Posterior vena cava (tissue), 2 donors: ENCODE measurements around the gene ITSN1. TPM values are rescaled to one million over a fixed set of nuclear protein-coding genes. Genes with fewer than 3 reads are reported as not detected.
"Not testable (repeated sequence)": the region's sequence is repeated elsewhere in the genome, so short reads cannot be mapped to it uniquely, and the experiment has no call there.

Experiments used
- DNase-seq: peaks from one replicate; pipeline ENCODE4 v3.0.0-alpha.2; 2020; ENCODE audit warnings: low spot score
- intact Hi-C, 2 donors: fragments of 100-400 bp; cut with DNase I; formaldehyde crosslinking; loops; one replicate each; pipeline versions ENCODE4 v1.14.1 to v1.14.2; 2022 to 2023
- total RNA-seq, 2 donors: library from RNA; stranded (reverse); fragmentation: NEBNext Ultra II Directional; extraction: Animal tissue kit (Norgen Biotek cat#: 25700); gene quantifications; one replicate each; pipeline ENCODE4 v1.2.1, GENCODE V29; 2021
- donor health status: DM: yes; HTN: yes; CAD: no.
- donor health status: DM: yes; HTN: yes; CAD: no.

ITSN1 gene
- total RNA-seq, 2 donors from 2014 or later = 60.9 to 73.0 TPM

GRCh38 chr21:33700491-33700890 is 58.2 kb downstream of the ITSN1 start:
- intact Hi-C loops = no loop called here
- no peak for DNase-seq

DNA sequence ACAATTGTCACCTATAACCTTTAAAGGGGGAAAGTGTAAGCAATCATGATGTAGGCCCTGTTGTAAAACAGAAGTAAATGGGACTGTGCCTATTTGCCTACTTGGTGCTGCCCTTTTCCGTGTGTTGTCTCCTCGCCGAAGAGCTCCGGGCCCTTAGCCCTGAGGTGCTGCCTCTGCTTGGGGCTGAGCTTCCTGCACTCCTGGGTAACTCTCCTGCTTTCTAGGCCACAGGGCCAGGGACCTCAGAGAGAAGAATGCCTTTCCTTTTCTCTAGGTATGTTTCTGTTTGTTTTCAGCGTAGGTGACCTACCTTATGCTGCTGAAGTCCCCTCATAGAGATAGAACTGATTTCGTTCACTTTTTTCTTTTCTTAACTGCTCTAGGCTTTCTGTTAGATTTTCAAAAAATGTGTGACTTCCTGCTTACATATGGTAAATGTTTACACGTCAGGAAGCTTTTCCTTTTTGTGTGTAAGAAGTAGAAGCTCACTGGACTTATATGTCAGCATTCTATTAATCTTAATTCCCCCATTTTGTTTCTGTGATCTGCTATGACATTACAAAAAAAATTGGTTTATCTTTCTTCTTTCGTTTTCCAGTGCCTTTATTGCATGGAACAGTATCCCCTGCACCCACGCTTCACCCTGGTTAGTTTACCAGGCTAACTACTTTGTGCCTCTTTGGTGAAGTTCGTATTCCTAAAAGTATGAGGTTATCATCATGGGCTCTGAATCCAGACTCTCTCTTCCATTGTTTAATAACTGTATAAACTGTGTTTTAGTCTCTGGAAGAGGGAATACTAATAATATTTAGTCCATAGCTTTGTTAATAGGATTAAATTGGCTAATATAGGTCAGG is 61.7 kb downstream of the ITSN1 start:
- DNase-seq = no peak
- intact Hi-C loops = no loop called here

- DNase-seq = no peak
- intact Hi-C loops = no loop called here
These were observed 65.5 kb downstream of the ITSN1 start for GRCh38 chr21:33707846-33708245.

- intact Hi-C loops = no loop called here
- no peak for DNase-seq
These were observed 66.6 kb downstream of the ITSN1 start for GRCh38 chr21:33708874-33709273.

- no peak for DNase-seq
- intact Hi-C loops = no loop called here
These were observed 69.9 kb downstream of the ITSN1 start for GRCh38 chr21:33712022-33712803.

GRCh38 chr21:33721081-33721480 is 78.8 kb downstream of the ITSN1 start:
- no peak for DNase-seq
- intact Hi-C loops = no loop called here

DNA sequence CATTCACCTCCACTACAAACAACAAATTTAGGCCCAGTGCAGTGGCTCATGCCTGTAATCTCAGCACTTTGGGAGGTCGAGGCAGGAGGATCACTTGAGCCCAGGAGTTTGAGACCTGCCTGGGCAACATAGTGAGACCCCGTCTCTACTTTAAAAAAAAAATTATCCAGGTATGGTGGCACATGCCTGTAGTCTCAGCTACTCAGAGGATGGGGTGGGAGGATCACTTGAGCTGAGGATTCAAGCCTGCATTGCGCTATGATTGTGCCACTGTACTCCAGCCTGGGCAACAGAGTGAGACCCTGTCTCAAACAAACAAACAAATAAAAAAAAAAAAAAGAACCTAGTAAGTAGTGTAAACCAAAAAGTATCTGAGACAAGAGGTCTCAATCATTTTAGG is 86.8 kb downstream of the ITSN1 start:
- intact Hi-C loops, DNase-seq: not testable (repeated sequence)

DNA sequence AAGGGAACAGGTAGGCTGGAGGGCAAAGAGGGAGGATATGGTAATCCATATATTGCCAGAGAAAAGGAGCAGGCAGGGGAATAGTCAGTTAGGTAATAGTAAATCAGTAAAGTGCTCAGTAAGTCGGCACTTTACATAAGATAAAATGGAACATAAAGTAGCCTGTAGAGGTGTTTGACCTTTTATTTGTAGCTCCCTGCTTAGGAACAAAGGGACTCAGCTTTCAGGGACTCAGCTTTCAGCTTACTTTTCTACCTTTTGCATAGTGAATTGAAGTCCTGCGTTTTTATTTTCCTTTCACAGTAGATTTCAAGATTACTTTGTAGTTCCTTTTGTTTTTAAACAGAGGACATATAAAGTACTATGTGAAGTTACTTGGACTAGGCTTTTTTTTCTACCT is 87.3 kb downstream of the ITSN1 start:
- intact Hi-C loops = no loop called here
- DNase-seq = no peak

DNA sequence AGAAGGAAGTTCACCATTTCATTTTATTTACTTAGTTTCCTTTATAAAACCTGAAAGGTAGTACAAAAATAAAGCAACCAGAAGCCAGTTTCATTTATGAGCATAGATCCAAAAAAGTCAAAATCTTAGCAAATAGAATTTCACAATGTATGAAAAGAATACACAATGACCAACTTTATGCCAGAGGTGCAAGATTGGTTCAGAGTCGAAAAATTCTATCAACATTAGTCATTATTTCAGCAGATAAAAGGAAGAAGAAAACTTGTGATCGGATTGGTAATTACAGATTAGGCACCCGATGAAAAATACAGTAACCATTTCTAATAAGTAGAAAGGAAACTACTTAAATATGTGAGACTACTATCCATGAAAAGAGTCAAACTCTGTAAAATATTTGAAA is 89.1 kb downstream of the ITSN1 start:
- intact Hi-C loops = no loop called here
- no peak for DNase-seq

DNA sequence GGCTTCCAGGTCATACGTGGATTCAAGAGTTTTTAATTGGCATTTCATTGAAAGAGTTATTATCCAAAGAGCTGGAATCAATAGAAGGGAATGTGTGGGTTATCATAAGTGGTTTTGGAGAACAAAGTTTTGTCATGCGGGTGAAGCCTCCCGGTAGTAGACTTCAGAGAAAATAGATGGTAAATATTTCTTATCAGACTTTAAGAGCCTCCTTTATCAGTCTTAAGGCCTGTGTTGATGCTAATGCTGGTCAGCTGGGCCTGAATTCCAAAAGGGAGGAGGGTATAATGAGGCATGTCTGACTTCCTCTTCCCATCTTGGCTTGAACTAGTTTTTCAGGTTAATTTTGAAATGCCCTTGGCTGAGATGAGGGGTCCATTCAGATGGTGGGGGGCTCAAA is 89.7 kb downstream of the ITSN1 start:
- DNase-seq = no peak
- intact Hi-C loops = no loop called here

GRCh38 chr21:33733601-33734000 is 91.3 kb downstream of the ITSN1 start:
- intact Hi-C loops = no loop called here
- no peak for DNase-seq

- intact Hi-C loops = loop anchor here in 1 of 2 donors (1.0 kb wide), 1 partner anchor 24 kb away; no protein-coding TSS in a partner anchor
- no peak for DNase-seq
These were observed 92.0 kb downstream of the ITSN1 start for GRCh38 chr21:33734291-33734690.

GRCh38 chr21:33734818-33735217 is 92.5 kb downstream of the ITSN1 start:
- intact Hi-C loops = loop anchor here in 1 of 2 donors (1.0 kb wide), 1 partner anchor 23 kb away; no protein-coding TSS in a partner anchor
- no peak for DNase-seq

- intact Hi-C loops = no loop called here
These were observed 94.3 kb downstream of the ITSN1 start for GRCh38 chr21:33736569-33736968.

DNA sequence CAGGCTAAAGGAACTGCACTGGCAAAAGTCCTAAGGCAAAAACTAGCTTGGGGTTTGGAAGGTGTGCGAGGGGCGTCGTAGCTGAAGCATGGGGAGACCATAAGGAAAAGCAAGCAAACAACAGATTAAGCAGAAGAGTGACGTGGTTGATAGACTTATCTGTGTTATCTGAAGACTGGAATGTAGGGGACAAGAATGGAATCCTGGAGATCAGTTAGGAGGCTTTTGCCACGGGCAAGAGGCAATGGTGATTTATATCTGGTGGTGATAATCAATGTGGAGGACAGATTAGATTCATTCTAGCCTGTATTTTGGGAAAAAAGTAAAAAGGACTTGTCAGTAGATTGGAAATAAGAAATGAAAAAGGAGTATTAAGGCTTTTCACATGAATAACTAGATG is 97.4 kb downstream of the ITSN1 start:
- intact Hi-C loops = no loop called here
- no peak for DNase-seq

More at GRCh38 chr21:33736569-33736968, 94.3 kb downstream of the ITSN1 start:
- DNase-seq = no peak

- intact Hi-C loops = no loop called here
These were observed 105.1 kb downstream of the ITSN1 start for GRCh38 chr21:33747420-33747819.

GRCh38 chr21:33748903-33749302 is 106.6 kb downstream of the ITSN1 start:
- intact Hi-C loops = no loop called here
- no peak for DNase-seq

More at GRCh38 chr21:33747420-33747819, 105.1 kb downstream of the ITSN1 start:
- no peak for DNase-seq

GRCh38 chr21:33750017-33750416 is 107.7 kb downstream of the ITSN1 start:
- intact Hi-C loops = no loop called here
- DNase-seq = no peak

DNA sequence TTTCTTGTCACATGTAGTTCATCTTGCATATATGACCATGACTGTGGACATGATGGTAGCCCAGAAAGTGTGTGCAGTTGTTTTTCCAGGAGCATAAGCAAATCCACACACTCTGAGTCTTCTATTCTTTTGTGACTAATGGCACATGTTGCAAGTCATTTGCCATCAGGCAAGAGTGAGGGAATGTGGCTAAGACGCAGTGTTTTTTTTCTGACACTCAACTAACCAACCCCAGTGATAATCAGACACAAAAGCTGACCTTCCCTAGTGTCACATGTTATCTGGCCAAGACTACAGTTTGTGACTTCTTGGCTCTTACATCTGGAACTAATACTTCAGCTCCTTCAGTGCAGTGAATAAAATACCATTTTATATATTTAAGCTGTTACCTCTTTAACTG is 108.8 kb downstream of the ITSN1 start:
- intact Hi-C loops = no loop called here
- no peak for DNase-seq

DNA sequence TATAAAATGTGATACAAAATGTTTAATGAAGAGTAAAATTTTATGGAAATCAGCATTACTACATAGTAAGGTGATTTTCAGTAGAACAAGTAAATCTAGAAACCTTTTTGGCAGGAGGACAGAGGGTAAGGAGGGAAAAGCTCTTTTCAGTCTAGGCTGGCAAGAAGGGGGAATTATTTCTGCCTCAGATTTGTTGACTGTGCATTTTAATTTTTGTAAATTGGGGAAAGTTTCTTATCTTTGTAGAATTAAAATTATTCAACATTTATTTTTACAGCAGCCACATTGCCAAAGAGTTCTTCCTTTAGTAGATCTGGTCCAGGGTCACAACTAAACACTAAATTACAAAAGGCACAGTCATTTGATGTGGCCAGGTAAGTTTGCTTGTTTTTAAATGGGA is 109.2 kb downstream of the ITSN1 start:
- DNase-seq = no peak
- intact Hi-C loops = no loop called here
